ENCODE results near the gene FAM89A. TPM values are rescaled to one million over a fixed set of nuclear protein-coding genes. Genes with fewer than 3 reads are reported as not detected.

The FAM89A gene
- total and polyA plus RNA-seq, 3 donors from 2014 or later = 5.6 to 11.3 (median 8.4) TPM

- Histone ChIP-seq H3K36me3 (ENCODE audit: low read depth, missing control alignments) (no peaks in the 10 kb centered on the region), H3K4me1 (peaks cover 4% of the 10 kb centered on the region), H3K4me3 (no peak overlapping the region), H3K9me3 (no peaks in the 10 kb centered on the region), H3K27ac (no peak overlapping the region), H3K27me3 (no peaks in the 10 kb centered on the region)
- TF ChIP-seq CTCF (IDR thresholded peaks at IDR 0.05) = no peak
- TF ChIP-seq POLR2A (IDR thresholded peaks at IDR 0.05) = no peak
- no peak for DNase-seq
- 75 to 90% methylated on average over 1 of the region's 1 CpG for WGBS, 2 donors
- intact Hi-C loops (cut with DNase I; ENCODE audit: low total_unique reads) = no loop called here
Observed at GRCh38 chr1:230972855-230973271, 67.2 kb downstream of the FAM89A start.

GRCh38 chr1:230971771-230972170, 68.3 kb downstream of the FAM89A start:
- Histone ChIP-seq H3K9me3 (no peaks in the 10 kb centered on the region), H3K4me3 (no peak overlapping the region), H3K27ac (no peak overlapping the region), H3K27me3 (no peaks in the 10 kb centered on the region), H3K4me1 (no peaks in the 10 kb centered on the region), H3K36me3 (ENCODE audit: low read depth, missing control alignments) (no peaks in the 10 kb centered on the region)
- TF ChIP-seq POLR2A (IDR thresholded peaks at IDR 0.05) = no peak
- TF ChIP-seq CTCF (IDR thresholded peaks at IDR 0.05) = no peak
- intact Hi-C loops (cut with DNase I; ENCODE audit: low total_unique reads) = no loop called here
- no peak for DNase-seq

DNA sequence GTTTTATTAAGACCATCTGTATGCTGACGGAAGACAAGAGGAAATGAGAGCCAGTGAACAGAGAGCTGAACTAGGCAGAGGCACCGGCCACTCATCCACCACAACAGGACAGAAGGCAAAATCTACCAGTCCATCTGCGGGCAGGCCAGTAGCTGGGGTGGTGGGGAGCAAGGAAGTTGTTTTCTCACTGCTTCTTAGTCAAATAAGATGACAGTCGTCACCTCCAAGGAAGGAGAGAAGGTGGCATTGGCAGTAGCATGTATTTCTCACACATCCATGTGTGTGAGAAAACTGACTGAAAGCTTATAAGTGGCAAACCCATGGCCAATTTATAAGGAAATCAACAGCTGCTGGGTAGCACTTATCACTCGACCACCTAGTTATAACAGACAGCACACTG, 69.6 kb downstream of the FAM89A start:
- Histone ChIP-seq H3K9me3 (no peaks in the 10 kb centered on the region), H3K4me1 (no peaks in the 10 kb centered on the region), H3K27ac (no peak overlapping the region), H3K27me3 (no peaks in the 10 kb centered on the region), H3K4me3 (no peak overlapping the region), H3K36me3 (ENCODE audit: low read depth, missing control alignments) (no peaks in the 10 kb centered on the region)
- intact Hi-C loops (cut with DNase I; ENCODE audit: low total_unique reads) = no loop called here
- DNase-seq = no peak
- 93 to 95% methylated on average over 5 of the region's 5 CpGs for WGBS, 2 donors
- TF ChIP-seq CTCF (IDR thresholded peaks at IDR 0.05) = no peak

MicroRNAs within 50 kb of the gene (microRNA counts, 767-probe panel; counts per million panel counts)
- 0 to 152 counts per million in 2 donors for microRNA hsa-miR-1182

Other genes starting within 250 kb of the FAM89A start
- 10 to 100 TPM; 14.6 to 26.6 TPM for gene C1orf198, start 171.7 kb downstream of the FAM89A start, total RNA-seq
- gene C1orf198, start 171.7 kb downstream of the FAM89A start, polyA plus RNA-seq (ENCODE audit: insufficient read depth, low read depth, low replicate concordance) = 20.2 TPM
- gene TTC13, start 61.4 kb downstream of the FAM89A start, total RNA-seq = 10 to 100 TPM; 10.2 to 18.5 TPM
- gene TTC13, start 61.4 kb downstream of the FAM89A start, polyA plus RNA-seq (ENCODE audit: insufficient read depth, low read depth, low replicate concordance) = 7.5 TPM
- 10 to 100 TPM; 35.4 to 40.7 TPM for gene ARV1, start 61.2 kb downstream of the FAM89A start, total RNA-seq
- gene ARV1, start 61.2 kb downstream of the FAM89A start, polyA plus RNA-seq (ENCODE audit: insufficient read depth, low read depth, low replicate concordance) = 71.7 TPM
- under 1 TPM; 0.19 to 0.24 TPM for gene TRIM67, start 121.8 kb upstream of the FAM89A start, total RNA-seq
- 0.26 TPM for gene TRIM67, start 121.8 kb upstream of the FAM89A start, polyA plus RNA-seq (ENCODE audit: insufficient read depth, low read depth, low replicate concordance)
- 10 to 100 TPM; 35.0 to 43.5 TPM for gene GNPAT, start 201.0 kb upstream of the FAM89A start, total RNA-seq
- gene GNPAT, start 201.0 kb upstream of the FAM89A start, polyA plus RNA-seq (ENCODE audit: insufficient read depth, low read depth, low replicate concordance) = 71.9 TPM